HG02840 (cell line): Measurements from ENCODE around the gene STON1.
"Not testable (repeated sequence)": the region's sequence is repeated elsewhere in the genome, so short reads cannot be mapped to it uniquely, and the experiment has no call there.

Experiments
- ATAC-seq: cut with Tn5 transposase; IDR thresholded peaks from one replicate; pipeline ENCODE4 v1.9.1; 2021; ENCODE audit warnings: mild to moderate bottlenecking, moderate library complexity, moderate number of reproducible peaks; ENCODE audit not compliant: unreplicated experiment, low FRiP score

STON1 gene, protein sequence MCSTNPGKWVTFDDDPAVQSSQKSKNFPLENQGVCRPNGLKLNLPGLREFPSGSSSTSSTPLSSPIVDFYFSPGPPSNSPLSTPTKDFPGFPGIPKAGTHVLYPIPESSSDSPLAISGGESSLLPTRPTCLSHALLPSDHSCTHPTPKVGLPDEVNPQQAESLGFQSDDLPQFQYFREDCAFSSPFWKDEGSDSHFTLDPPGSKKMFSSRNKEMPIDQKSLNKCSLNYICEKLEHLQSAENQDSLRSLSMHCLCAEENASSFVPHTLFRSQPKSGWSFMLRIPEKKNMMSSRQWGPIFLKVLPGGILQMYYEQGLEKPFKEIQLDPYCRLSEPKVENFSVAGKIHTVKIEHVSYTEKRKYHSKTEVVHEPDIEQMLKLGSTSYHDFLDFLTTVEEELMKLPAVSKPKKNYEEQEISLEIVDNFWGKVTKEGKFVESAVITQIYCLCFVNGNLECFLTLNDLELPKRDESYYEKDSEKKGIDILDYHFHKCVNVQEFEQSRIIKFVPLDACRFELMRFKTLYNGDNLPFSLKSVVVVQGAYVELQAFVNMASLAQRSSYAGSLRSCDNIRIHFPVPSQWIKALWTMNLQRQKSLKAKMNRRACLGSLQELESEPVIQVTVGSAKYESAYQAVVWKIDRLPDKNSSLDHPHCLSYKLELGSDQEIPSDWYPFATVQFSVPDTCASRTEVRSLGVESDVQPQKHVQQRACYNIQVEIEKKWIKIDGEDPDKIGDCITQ

DNA sequence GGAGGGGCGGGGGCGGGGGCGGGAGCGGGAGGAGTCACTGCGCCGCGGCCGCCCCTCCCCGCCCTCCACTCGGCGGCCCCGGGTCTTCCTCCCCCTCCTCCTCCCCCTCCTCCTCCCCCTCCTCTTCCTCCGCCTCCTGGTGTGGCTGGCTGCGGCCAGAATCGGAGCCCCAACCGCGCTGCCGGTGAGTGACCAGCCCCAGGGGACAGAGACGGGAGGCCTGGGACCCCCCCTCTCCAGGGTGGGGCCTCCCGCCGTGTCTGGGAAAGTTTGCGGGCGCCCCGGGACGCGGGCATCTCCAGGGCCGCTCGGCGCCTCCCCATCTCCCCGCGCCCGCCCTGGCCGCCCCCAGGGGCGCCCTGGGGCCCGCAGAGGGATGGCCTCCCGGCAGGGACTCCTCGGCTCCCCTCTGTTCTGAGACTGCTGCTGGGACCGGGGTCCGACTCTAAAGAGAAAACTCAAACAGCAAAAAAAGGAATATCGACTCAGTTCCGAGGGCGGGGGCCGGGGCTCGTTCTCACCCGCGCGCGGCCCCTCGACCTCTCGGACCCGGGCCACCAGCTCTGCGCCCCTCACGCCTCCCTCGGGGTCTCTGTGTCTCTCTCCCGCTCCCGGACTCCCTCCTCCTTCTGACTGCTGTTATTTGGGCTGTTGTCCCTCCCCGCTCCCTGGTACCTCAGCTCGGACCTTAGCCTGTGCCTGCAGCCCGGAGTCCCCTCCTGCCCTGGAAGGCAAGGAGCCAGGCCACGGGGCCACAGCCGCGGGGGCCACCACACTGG, at the start of gene STON1:
Gene STON1, plus strand, starts transcription at position 122 of the 779 bp plus-strand sequence. CDS start 50,480 bp downstream, outside the sequence.
- ATAC-seq: peak; percentile 52

DNA sequence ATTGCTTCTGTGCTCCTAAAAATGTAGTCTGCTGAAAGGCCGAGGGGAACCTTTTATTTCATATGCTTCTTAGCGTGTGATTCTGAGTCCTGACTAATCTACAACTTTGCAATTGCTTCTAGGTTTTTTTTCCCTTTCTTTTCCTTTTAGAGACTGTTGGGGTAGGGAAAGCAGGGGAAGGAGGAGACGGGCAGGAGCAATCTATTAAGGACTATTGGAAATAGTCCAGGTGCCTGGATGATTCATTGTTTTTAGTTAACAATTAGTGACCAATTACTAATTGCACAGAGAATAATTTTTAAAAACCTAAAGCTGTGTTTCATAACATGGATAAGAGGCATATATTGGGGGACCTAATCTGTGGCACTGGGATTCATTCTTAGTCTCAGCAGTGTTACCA, 49.4 kb upstream of the STON1 start:
- no peak for ATAC-seq

DNA sequence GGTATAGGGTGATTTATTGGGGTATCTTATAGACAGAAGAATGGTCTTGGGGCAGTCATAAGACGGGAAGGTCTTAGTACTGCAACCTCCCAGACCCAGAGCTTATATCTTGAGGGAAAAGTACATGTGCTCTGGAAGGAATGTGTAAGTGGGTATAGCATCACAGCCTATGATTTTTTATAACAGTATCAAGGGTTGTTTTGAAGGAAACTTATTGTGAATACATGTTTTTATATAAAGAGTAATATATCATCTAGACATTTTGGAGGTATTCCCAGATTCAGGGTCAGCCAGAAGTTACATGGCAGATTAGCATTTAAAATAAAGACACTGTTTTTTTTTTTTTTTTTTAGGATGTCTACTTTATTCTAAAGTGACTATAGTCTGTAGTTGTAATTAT, 47.6 kb upstream of the STON1 start:
- ATAC-seq: no peak

DNA sequence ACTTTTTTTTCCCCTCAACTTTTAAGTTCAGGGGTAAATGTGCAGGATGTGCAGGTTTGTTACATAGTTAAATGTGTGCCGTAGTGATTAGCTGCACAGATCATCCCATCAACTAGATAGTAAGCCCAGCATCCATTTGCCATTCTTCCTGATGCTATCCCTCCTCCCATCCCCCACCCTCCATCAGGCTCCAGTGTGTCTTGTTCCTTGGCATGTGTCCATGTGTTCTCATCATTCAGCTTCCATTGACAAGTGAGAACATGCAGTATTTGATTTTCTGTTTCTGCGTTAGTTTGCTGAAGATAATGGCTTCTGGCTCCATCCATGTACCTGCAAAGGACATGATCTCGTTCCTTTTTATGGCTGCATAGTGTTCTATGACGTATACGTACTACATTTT, 47.2 kb upstream of the STON1 start:
- no peak for ATAC-seq

DNA sequence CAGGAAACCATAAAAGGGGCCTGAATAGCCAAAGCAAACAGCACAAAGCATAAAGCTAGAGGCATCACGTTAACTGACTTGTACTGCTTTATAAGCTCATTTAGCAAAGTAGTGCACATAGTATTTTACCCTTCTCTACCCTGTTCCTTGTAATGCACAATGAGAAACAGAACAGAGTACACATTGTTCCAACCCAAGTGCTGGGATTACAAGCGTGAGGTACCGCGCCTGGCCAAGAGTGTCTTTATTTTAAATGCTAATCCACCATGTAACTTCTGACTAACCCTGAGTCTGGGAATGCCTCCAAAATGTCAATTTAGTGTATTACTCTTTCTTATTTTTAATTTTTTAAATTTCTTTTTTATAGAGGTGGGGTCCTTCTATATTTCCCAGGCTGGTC, 46.4 kb upstream of the STON1 start:
- ATAC-seq: no peak

DNA sequence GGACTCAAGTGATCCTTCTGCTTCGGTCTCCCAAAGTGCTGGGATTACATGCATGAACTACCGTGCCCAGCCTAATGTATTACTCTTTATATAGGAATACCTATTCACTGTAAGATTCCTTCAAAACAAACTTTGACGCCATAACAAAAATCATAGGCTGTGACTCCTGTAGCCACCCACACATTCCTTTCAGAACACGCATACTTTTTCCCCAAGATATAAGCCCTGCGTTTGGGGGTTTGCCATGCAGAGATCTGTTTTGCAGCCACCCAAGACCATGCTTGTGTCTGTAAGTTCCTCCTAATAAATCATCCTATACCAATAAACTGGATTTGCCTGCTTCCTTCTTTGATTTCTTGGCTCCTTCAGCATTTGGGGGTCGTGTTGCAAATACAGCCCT, 46.0 kb upstream of the STON1 start:
- ATAC-seq: no peak

DNA sequence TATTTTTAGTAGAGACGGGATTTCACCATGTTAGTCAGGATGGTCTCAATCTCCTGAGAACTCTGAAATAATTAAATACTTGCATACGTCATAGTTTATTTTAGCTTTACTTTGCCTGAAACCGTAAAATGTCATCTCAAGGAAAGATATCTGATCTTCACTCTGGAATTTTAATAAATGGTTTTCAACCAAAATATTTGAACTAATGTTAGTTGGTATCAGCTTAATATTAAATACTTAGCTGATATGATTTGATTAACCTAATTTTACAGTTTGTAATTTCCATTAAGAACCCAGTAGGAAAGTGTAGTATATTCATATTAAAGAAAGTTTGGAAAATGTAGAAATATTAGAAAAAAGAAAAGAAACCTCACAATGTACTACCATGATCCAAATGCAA, 41.4 kb upstream of the STON1 start:
- no peak for ATAC-seq

DNA sequence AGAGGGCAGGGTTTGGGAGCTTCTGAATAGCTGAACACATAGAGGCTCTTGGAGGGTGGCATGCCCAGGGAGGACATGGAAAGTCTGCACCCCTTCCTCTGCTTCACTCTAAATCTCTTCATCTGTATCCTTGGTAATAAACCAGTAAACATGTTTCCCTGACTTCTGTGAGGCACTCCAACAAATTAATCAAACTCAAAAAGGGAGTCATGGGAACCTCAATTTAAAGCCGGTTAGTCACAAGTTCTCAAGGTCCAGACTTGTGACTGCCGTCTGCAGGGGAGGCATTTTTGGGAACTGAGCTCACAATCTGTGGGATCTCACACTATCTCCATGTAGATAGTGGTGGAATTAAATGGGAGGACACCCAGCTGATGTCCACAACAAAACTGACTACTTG, 33.1 kb upstream of the STON1 start:
- ATAC-seq: no peak

DNA sequence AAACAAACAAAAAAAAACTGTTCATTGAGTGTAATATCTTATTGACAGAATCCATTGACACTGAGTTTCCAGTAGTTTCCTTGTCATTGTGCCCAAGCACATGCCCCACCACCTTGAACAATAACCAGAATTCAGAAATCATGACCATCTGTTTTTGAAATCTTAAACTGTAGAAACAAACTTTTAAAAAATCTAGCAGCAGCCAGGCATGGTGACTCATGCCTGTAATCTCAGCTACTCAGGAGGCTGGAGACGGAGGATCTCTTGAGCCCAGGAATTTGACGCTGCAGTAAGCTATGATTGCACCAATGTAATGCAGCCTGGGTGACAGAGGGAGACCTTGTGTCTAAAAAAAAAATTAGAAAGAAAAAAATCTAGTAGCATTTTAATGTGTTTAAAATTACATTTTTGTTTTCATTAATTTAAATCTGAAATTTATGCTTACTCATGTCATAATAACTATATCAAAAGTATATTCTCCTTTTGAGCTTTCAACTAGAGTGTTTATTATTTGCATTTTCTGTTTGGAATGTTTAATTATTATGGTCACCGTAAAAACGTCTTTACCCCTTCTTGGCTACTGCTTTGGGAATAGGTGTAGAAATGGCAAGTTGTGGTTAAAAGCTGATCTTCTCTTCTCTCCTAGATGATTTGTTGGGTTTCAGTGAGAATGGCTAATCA, 25.2 kb upstream of the STON1 start:
- no peak for ATAC-seq

DNA sequence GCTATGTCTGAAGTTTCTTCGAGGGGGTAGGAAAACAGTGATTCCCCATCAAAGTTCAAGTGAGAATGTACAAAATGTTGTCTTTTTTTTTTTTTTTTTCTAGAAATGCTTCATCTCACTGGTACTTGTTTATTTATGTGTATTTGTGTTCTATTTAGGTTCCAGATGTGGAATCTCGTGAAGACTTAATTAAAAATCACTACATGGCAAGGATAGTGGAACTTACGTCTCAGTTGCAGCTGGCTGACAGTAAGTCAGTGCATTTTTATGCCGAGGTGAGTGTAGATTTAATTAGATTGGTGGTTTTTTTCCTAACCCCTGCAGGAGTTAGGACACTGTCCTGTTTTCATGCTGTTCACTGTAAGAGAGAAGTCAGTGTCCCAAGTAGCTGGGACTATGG, 22.8 kb upstream of the STON1 start:
- no peak for ATAC-seq

DNA sequence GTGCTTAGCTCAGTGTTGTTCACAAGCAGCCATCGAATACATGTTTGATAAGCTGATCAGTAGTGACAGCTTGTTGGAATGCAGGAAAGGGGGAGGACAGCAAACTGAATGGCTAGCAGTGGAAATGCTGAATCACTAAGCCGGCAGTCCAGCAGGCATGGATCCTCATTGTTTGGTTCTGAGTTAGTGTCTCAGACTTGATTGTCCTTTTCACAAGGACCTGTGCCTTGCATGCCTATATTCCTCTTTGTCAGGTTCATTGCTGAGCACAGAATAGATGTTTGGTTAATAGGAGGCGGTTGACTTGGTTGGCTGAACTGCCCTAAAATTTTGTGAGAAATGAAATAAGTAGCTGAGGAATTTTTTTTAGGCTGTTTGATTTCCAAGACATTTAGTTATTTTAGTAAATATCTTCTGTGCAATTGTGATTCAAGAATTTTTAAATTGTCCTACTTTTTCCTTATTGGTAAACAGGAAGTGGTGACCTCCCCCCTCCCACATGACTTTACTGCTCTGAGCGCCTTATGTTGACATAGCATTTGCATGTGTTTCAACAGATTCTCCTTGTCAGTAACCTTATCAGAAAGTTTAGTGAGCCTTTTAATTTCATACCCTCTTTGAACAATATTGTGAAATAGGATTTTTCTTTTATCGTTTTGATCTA, 21.4 kb upstream of the STON1 start:
- ATAC-seq: no peak

DNA sequence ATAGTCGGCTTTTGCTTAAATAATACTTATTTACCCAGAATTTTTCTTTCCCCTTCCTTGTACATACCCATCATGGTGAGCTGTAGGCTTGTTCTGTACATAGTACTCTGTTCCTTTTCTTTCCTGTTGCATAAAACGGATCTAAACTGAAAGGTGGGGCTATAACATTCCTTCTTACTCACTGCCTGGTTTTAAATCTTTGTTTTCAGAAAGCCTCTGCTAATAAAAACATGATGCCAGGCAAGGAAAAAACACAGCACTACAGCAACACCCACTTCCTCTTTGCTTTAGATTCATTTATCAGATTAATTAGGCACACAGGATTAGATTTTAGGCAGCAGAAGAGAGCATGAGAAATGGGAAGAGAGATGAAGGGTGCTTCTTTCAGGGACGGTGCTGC, 19.6 kb upstream of the STON1 start:
- no peak for ATAC-seq

DNA sequence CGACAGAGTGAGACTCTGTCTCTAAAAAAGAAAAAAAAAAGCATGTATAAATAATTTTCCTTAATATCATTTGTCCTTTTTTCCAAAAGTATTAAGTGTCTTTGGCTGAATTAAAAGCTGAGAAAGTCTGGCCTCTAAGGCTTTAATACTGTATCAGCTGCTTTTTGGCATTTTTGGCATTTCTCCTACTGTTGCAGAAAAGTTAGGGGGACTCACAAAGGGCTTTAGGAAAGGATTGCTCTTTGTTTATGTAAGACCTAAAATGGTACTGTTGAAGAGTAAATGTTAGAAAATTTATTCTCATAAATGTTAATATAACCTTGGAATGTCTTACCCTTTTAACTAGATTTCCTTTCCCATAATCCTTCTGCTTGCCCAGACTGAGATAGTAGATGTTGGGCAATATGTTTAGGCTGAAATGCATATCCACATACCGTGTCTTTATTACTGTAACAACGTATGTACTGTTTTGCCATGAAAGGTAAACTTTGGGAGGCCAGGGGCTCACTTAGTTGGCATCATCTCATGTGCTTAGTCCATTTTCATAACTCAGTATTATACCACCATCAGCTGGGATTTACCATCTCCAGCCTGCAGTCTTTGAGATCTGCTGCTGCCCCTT, 18.0 kb upstream of the STON1 start:
- ATAC-seq: no peak

DNA sequence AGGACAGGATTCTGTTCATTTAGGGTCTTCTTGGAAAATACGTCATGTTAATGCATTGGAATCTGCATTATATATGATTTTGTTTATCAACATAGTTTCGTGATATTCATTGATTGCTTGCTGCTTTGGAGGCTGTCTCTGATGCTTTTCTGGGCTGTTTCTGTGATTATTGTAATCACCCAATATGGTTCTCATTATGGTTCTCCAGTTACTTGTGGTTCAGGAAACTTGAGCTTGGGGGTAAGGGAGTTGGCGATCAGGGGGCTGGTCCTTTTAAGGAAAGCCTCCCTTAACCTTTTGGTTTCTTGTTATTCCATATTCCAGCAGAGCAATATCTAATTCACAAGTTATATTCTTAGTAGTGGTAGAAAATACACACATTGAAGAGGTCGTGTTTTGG, 17.4 kb upstream of the STON1 start:
- ATAC-seq: no peak

DNA sequence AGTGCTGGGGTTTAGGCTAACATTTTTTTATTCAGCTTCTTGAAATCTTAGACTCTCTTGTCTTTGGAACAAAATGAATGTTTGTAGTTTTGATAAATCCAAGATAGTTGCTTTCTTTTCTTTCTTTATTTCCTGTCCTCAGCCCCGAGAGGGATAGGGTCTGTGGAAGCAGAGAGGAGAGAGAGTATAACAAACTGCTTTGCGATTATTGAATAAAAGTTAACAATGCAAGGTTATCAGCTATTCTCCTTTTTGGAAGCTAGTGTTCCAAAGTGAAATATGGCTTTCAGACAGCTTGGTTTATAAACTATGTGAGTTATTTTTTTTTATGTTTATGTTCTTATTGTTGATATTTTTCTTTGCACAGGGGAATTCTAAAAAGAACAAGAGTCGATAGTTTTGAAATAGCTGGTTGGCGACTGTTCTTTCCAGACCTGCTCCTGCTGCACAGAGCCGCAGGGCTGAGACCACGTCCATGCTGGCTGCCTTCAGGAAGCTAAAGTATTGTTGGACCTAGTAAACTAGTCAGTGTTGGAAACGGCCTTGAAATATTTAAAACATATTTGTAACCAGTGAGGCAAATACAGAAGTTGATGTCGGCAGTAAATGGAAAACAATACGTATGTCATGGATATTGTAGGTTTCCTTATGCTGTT, 15.5 kb upstream of the STON1 start:
- ATAC-seq: no peak

DNA sequence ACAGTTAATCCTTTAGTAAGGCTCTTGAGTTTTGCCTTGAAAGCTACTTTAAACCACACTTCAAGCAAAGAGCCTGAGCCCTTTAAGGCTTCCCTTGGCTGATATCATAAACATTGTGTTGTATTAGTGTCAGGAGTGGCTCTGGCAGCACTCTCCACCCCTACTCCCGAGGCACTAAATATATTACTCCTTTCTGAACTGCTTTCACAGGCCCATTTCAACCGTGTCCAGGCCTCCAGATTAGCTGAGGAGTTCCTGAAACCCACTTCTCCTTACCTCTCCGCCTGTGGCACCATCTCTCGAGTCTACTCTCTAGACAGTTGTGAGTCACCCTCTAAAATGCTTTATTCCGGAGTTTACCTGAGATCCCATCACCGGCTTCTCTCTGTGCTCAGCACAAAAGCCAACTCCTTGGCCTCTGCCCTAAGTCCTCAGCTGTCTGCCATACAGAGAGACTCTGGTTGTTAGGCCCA, 14.4 kb upstream of the STON1 start:
- ATAC-seq: no peak

DNA sequence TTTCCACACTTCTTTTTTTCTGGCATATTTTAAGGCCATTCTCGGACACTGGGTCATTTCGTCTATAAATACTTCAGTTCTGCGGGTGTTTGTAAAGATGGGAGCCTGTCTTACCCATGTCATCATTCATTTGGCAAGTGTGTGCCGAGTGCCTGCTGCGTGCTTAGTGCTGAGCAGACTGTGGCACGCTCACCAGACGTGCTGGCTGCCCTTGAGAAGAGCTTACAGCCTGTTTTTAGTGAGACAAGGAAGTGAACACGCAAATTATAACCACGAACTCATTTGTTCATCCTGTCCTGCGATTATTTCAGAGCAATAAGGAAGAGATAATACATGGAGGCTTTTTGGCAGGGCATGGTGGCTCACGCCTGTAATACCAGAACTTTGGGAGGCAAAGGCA, 10.4 kb upstream of the STON1 start:
- ATAC-seq: no peak

DNA sequence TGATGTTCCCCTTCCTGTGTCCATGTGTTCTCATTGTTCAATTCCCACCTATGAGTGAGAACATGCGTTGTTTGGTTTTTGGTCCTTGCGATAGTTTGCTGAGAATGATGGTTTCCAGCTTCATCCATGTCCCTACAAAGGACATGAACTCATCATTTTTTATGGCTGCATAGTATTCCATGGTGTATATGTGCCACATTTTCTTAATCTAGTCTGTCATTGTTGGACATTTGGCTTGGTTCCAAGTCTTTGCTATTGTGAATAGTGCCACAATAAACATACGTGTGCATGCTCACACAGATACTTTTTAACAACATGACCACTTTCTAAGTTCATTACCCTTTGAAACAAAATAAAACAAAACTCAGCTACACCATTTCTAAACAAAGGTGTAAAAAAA, 5.2 kb upstream of the STON1 start:
- ATAC-seq: not testable (repeated sequence)
